ENCODE data around the gene BCL7C.

Gene BCL7C

GRCh38 chr16:30922420-30922959 is 28.6 kb upstream of the BCL7C start:
- peak; percentile 98 for DNase-seq (ENCODE audit: low read depth)
- TF ChIP-seq, protein P1, sequence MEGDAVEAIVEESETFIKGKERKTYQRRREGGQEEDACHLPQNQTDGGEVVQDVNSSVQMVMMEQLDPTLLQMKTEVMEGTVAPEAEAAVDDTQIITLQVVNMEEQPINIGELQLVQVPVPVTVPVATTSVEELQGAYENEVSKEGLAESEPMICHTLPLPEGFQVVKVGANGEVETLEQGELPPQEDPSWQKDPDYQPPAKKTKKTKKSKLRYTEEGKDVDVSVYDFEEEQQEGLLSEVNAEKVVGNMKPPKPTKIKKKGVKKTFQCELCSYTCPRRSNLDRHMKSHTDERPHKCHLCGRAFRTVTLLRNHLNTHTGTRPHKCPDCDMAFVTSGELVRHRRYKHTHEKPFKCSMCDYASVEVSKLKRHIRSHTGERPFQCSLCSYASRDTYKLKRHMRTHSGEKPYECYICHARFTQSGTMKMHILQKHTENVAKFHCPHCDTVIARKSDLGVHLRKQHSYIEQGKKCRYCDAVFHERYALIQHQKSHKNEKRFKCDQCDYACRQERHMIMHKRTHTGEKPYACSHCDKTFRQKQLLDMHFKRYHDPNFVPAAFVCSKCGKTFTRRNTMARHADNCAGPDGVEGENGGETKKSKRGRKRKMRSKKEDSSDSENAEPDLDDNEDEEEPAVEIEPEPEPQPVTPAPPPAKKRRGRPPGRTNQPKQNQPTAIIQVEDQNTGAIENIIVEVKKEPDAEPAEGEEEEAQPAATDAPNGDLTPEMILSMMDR (IDR thresholded peaks at IDR 0.05; ENCODE audit: control insufficient read depth, insufficient read depth, low read depth, low read length, missing control alignments), result no peak
- H3K4me3 ChIP-seq (ENCODE audit: control insufficient read depth, low read depth, low read length), result peak overlapping the region; percentile 89

DNA sequence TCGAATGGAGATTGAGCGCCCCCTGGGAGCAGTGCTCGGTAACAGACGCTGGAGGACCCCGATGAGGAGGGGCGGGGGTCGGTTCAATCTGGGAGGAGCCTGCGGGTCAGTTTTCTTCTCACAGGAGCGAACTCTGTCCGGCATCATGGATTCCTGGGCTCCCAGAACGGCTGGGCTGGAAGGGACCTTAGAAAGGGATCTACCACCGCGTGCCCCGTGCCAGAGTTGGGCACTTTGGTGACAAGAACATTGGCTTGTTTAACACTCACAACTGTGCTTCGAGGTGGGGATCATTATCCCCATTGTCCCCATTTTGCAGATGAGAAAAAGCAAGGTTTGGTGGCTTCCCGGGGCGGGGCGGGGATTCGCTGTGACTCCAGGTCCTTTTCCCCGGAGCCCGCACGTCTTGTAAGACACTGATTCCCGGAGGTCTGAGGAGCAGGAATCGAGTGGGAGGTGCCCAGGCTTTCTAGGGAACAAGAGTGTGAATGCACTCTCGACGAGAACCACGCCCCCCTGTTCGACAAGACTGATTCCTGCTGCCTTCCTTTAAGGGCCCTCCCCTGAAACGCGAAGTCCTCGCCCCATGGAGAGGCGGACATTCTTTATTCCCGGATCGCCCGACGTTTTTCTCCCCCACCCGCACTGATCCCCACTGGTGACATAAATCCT is 28.0 kb upstream of the BCL7C start:
- no peak for DNase-seq (ENCODE audit: low read depth)
- TF ChIP-seq, protein P1 (IDR thresholded peaks at IDR 0.05; ENCODE audit: control insufficient read depth, insufficient read depth, low read depth, low read length, missing control alignments), result peak; percentile 93
- peak overlapping the region; percentile 63 for H3K4me3 ChIP-seq (ENCODE audit: control insufficient read depth, low read depth, low read length)

- TF ChIP-seq, protein P1 (IDR thresholded peaks at IDR 0.05; ENCODE audit: control insufficient read depth, insufficient read depth, low read depth, low read length, missing control alignments), result no peak
- DNase-seq (ENCODE audit: low read depth), result no peak
- H3K4me3 ChIP-seq (ENCODE audit: control insufficient read depth, low read depth, low read length), result peak overlapping the region; percentile 63
These were observed 27.5 kb upstream of the BCL7C start for GRCh38 chr16:30921459-30921747.

GRCh38 chr16:30920891-30921290 is 27.0 kb upstream of the BCL7C start:
- no peak overlapping the region for H3K4me3 ChIP-seq (ENCODE audit: control insufficient read depth, low read depth, low read length)
- TF ChIP-seq, protein P1 (IDR thresholded peaks at IDR 0.05; ENCODE audit: control insufficient read depth, insufficient read depth, low read depth, low read length, missing control alignments), result no peak
- DNase-seq (ENCODE audit: low read depth), result no peak

DNA sequence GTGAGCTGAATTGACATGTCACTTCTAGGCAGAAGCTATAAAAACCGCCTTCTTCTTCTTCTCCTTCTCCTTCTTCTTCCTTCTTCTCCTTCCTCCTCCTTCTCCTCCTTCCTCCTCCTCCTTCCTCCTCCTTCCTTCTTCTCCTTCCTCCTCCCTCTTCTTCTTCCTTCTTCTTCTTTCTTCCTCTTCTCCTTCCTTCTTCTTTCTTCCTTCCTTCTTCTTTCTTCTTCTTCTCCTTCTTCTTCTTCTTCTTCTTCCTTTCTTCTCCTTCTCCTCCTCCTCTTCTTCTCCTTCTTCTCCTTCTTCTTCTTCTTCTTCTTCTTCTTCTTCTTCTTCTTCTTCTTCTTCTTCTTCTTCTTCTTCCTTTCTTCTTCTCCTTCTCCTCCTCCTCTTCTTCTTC is 24.7 kb upstream of the BCL7C start:
- no peak for DNase-seq (ENCODE audit: low read depth)
- TF ChIP-seq, protein P1 (IDR thresholded peaks at IDR 0.05; ENCODE audit: control insufficient read depth, insufficient read depth, low read depth, low read length, missing control alignments), result no peak
- no peak overlapping the region for H3K4me3 ChIP-seq (ENCODE audit: control insufficient read depth, low read depth, low read length)

- no peak overlapping the region for H3K4me3 ChIP-seq (ENCODE audit: control insufficient read depth, low read depth, low read length)
- TF ChIP-seq, protein P1 (IDR thresholded peaks at IDR 0.05; ENCODE audit: control insufficient read depth, insufficient read depth, low read depth, low read length, missing control alignments), result no peak
- DNase-seq (ENCODE audit: low read depth), result no peak
These were observed 21.0 kb upstream of the BCL7C start for GRCh38 chr16:30914830-30915229.
